ENCODE results near the gene PSMD1.

GRCh38 chr2:231059756-231060155, 3.1 kb downstream of the PSMD1 start:
- TF ChIP-seq CTCF (IDR thresholded peaks at IDR 0.05; ENCODE audit: insufficient read depth, low read length, poor library complexity, severe bottlenecking): no peak
- no peak for TF ChIP-seq EZH2phosphoT487 (conservative IDR thresholded peaks at IDR 0.05; ENCODE audit: low read length)
